Activated CD4-positive, alpha-beta T cell treated with anti-CD3 and anti-CD28 coated beads, Interleukin-2, amount 50 U/mL, for 4 hours (primary cell): ENCODE results near the gene FAM221B.

Experiments used
- DNase-seq, 2 experiments: peaks; one replicate each; pipeline ENCODE4 v3.0.0-alpha.2; 2020

The FAM221B gene

GRCh38 chr9:35790025-35790384 is 38.5 kb downstream of the FAM221B start:
- no peak for DNase-seq

GRCh38 chr9:35789541-35789940 is 39.0 kb downstream of the FAM221B start:
- no peak for DNase-seq

- no peak for DNase-seq
These were observed 45.1 kb downstream of the FAM221B start for GRCh38 chr9:35783418-35783817.

GRCh38 chr9:35781066-35781465 is 47.5 kb downstream of the FAM221B start:
- DNase-seq: no peak

- DNase-seq: no peak
These were observed 50.0 kb downstream of the FAM221B start for GRCh38 chr9:35778496-35778895.

- no peak for DNase-seq
These were observed 52.5 kb downstream of the FAM221B start for GRCh38 chr9:35776018-35776417.

DNA sequence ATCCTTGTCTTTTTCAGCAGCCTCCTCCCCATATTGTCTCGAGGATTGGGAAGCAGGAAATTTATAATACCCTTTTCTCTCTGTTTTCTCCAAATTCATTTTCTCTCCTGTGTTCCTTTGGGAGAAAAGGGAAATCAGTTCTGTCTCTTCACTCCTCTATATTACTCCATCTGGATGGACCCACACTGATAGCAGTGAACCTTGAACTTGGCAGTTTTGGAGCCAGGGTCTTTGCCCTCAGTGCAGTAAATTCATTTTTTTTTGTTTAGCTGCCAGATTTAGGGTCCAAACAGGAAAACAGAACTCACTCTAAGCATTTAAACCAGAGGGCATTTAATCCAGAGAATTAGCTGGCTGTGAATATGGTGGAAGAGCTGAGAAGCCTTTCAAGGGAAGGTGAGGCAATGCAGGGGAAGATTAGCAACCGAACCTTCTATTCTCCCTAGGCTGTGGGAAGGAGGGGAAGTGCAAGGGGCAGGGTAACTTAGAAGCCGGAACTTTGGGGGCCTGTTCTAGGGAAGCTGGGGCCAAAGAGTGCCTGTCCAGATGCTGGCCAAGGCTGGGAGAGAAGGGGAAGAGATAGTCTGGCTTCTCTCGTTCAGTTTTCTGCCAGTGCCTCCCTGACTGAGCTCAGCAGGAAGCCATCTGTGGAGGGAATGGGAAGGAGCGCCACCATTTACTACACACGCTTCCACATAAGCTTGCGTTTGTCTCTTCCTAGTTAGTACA is 53.5 kb downstream of the FAM221B start:
- no peak for DNase-seq

DNA sequence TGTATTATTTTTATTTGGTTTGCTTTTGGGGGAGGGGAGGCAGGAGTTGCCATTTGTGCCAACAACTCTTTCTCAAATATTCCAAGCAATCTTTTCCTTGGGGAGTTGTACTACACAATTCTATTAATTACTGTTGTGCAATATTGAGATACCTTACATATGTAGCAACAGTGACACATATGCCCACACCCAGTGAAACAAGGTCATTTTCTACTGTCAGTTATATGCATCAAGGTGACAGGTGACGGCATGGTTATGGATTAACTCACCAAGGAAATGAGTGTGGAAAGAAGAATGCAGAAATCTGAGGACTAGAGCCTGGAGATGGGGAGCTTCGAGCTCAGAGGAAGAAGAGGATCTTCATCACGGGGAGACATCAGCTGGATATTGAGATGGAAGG is 56.6 kb downstream of the FAM221B start:
- no peak for DNase-seq

GRCh38 chr9:35771534-35771933 is 57.0 kb downstream of the FAM221B start:
- no peak for DNase-seq

GRCh38 chr9:35771075-35771433 is 57.5 kb downstream of the FAM221B start:
- DNase-seq: no peak

DNA sequence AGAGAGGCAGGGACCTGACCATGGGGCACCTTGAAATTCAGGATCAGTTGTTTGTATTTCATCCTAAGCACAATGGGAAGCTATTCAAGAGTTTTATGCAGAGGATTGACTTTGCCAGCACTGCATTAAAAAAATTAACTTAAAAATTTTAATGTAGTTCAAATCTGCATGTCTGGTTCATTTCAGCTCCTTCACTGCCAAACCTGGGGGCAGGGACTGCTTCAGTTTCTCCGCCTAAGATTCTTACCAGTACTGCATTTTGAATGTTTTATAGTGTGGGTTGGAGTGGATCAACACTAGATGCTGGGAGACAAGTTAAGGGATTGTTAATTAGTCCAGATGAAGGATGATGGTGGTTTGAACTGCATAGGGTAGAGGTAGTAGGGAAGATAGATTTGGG is 58.8 kb downstream of the FAM221B start:
- DNase-seq: no peak

DNA sequence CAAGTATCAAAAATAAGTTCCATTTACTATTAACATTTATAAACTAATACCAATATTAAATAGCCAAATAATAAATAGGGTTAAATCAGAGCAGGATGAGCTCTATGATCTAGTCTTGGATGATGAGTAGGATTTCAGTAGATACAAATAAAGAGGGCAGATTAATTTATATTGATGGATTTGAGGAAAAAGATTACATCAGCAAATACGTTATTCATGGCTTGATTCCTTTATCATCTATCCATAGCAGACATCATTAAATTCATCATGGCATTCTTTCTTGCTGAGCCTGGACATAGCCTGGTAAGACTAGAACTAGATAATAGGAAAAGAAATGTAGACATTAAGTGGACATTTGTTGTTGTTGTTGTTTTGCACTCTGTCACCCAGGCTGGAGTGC is 61.1 kb downstream of the FAM221B start:
- DNase-seq: no peak

GRCh38 chr9:35766997-35767396 is 61.5 kb downstream of the FAM221B start:
- no peak for DNase-seq
